GM19463 (cell line): ENCODE data around the gene FOXP1.

Experiments used
- ATAC-seq: cut with Tn5 transposase; IDR thresholded peaks from one replicate; pipeline ENCODE4 v1.9.1; 2021; ENCODE audit warnings: mild to moderate bottlenecking, moderate library complexity; ENCODE audit not compliant: unreplicated experiment

The FOXP1 gene

DNA sequence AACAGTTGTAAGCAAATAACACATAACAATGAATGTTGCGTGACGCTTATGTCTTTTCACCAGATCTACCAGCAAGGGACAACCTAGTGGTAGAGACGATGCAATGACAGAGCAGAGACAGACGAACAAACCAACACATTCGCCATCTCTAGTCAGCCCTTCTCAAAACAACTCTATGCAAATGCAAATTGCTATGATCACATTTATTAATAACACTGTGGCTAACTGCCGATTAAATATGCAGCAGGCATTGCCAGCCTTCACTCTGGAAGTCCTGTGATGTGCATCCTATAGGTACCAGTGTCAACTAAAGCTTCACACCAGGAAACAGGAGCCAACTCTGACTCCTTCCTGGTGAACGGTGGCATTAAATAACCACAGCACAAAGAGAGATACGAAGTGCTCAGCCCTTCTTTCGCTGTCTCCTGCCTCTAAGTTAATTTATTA, 94.2 kb downstream of the FOXP1 start:
- ATAC-seq = no peak

GRCh38 chr3:71488882-71489281, 94.6 kb downstream of the FOXP1 start:
- no peak for ATAC-seq

DNA sequence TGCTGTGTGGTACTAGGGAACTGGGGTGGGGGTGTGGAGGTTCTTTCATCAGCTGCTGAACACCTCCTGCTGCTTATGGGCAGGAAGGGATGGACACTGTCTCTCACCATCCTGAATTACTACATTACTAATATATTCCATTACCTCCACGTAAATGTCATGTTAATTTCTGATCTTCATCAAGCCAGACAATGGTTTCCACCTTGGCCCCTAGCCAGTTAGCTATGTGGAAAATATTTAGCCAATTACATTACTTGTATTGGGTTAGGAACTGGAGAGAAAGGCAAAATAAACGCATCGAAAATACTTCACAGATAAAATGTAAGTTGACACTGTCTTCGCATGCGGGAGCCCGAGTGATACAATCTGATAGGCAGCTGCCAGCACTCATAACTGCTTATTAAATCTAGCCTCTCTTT, 95.1 kb downstream of the FOXP1 start:
- no peak for ATAC-seq

- no peak for ATAC-seq
These were observed 96.1 kb downstream of the FOXP1 start for GRCh38 chr3:71487418-71487817.

GRCh38 chr3:71486831-71487230, 96.7 kb downstream of the FOXP1 start:
- no peak for ATAC-seq

DNA sequence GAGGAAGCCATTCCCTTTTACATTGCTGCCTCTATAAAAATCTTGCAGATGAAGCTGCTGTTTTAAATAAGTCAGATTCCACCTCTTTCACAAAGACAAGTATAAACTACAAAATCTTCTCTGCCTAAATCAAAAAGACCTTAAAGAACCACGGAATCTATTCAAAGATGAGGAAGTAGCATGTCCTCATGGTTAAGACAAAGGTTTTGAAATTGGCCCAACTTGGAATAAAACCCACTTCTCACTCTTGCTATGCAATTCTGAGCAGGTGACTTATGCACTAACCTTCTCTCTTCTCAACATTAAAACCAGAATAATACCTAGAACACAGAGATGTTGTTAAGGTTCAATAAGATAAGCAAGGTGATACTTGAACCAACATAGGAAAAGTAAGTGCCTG, 97.6 kb downstream of the FOXP1 start:
- no peak for ATAC-seq

DNA sequence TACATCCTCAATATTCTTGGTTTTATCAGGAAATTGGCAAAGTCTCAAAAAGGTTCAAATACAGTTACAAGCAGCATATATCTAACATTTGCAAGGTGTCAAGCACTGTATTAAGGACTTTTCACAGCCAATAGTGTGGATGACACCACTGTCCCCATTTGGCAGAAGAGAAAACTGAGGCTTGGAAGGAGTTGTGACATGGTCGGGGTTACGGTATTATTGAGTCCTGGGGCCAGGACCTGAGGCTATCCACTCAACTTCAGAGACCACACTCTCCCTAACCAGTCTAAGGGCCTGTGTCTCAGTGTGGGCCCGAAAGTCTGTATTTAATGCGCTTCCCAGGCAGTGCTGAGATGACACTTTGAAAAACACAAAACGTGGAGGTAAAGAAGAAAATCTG, 99.1 kb downstream of the FOXP1 start:
- no peak for ATAC-seq

DNA sequence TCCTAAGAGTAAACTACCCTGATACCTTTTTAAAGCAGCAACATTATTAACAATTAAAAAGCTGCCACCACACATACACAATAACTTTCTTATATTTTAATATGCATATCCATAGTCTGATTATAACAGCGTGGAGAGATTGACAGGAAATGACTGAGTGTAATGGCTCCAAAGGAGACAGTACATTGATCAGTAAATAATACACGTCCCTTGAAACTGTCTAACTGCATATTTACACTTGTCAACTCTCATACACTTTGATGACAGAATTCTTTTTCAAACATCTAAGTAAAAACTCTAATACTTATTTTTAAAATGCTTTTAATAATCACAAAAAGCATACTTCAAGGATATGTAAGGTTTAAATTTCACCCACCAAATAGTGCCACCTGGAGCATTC, 99.5 kb downstream of the FOXP1 start:
- ATAC-seq = no peak

DNA sequence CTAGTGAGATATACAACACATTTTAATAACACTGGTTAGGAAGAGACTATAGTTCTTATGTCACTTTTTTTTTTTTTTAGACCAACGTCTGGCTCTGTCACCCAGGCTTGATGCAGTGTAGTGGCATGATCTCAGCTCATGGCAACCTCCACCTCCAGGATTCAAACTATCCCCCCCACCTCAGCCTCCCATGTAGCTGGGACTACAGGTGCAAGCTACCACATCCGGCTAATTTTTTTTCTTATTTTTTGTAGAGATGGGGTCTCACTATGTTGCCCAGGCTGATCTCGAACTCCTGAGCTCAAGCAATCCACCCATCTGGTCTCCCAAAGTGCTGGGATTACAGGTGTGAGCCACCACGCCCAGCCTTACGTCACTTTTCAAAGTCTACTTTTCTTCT, 100.8 kb downstream of the FOXP1 start:
- no peak for ATAC-seq

DNA sequence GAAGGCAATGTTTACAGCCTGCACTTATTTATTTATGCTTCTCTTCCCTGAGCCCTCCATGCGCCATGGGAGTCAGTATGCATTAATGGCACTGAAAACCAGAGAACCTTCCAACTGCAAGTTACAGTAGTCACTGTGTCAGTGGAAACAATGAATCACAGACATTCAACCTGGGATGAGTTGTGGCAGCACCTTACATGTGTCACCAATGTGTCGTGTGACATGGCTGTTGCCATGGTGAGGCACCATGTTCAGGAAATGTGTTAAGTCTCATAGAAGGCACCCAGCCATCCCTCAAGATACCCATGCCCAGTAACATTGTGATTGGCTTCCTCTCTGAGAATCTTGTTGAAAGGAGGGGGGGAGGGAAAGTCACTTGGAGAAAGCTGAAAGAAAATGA, 105.0 kb downstream of the FOXP1 start:
- ATAC-seq = no peak

GRCh38 chr3:71476950-71477349, 106.6 kb downstream of the FOXP1 start:
- no peak for ATAC-seq

DNA sequence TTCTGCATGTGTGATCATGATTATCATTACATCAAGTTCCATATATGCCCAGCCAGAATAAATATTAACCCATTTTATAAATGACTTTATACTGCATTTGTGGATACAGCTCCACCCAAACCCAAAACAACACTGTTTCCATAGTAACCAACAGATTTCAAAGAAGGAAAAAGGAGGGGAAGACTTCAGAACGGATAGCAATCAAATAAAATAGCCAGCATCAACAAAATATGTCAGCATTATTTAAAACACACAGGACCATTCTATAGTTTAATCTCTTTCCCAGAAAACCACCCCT, 114.4 kb downstream of the FOXP1 start:
- no peak for ATAC-seq

GRCh38 chr3:71468311-71469137, 115.0 kb downstream of the FOXP1 start:
- no peak for ATAC-seq

DNA sequence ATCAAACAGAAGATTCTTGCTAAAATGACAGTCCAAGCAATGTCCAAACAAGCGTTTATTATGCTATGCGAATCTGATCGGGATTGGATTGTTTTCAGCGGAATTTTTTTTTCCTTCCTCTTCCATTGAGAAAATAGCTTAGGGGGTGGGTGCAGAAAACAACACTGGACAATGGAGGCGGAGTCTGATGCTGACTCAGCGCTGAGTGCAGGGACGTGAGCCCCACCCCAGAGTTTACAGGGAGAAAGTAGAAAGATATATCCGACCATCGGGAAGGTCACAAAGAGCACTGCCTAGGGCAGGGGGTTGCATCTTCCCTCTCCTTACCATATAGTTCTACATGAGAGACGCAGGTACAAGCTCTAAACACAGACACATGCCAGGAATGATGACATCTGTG, 117.0 kb downstream of the FOXP1 start:
- no peak for ATAC-seq

DNA sequence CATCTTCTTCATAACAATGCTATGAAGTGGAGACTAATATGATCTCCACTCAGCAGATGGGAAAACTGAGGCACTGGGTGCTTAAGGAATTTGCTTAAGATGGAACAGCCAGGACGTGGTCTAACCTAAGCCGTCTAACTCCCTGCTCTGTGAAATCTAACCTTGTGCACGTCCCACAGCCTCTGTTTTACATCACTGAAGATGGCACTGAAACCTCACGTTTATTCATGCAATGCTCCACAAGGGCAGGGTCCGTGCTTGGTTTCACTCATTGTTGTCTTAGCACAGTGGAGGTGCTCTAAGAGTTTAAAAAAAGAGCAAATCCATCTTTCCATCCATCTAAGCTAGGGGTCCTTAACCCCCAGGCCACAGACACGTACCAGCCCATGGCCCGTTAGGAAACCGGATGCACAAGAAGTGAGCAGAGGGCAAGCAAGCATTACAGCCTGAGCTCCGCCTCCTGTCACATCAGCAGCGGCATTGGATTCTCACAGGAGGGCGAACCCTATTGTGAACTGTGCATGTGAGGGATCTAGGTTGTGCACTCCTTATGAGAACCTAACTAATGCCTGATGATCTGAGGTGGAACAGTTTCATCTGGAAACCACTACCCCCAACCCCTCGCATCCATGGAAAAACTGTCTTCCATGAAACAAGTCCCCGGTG, 118.0 kb downstream of the FOXP1 start:
- ATAC-seq = no peak

- no peak for ATAC-seq
These were observed 118.9 kb downstream of the FOXP1 start for GRCh38 chr3:71464613-71465012.

DNA sequence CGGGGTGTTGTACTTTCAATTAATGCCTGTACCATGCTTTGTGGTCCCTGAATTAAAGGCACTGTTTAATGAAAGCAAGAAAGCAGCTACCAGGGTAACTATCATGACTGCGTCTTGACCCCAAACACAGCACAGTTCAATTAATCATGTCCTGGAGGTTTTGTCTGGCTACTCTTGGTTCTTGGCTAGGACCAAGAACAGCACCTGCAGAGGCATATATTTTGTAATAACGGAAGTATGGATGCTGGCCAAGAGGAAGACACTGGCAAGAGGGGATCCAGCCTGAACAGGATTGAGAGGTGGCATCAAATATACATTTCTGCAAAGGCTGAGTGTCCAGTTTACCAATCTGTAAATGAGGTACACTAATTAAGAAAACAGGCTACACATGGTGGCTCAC, 119.9 kb downstream of the FOXP1 start:
- no peak for ATAC-seq

DNA sequence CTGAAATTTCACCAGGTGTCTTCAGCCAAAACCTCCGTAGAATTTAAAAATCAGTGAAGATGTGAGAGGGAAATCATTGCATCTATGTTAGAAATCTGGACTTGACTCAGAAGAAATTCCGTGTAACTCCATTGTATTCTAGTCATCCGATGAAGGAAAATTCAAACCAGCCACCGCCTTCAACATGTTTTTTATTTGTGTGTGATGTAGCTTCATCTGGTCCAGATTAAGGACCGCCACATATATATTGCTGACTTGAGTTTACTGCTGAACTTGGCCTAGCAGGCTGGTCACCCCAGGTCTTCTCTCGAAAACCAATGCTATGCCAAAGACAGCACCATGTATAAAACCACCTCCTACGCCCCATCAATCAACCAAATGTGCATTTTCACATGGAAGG, 120.9 kb downstream of the FOXP1 start:
- ATAC-seq = no peak

GRCh38 chr3:71461749-71462483, 121.6 kb downstream of the FOXP1 start:
- no peak for ATAC-seq

GRCh38 chr3:71461114-71461513, 122.4 kb downstream of the FOXP1 start:
- ATAC-seq = no peak

GRCh38 chr3:71458895-71459294, 124.6 kb downstream of the FOXP1 start:
- no peak for ATAC-seq

GRCh38 chr3:71456826-71457225, 126.7 kb downstream of the FOXP1 start:
- ATAC-seq = no peak
